HTR-8/SVneo (cell line): Measurements from ENCODE around the gene RNF44.

Experiments
- DNase-seq: peaks from one replicate; pipeline ENCODE4 v3.0.0; 2011; ENCODE audit warnings: low spot score, mixed read lengths; ENCODE audit not compliant: insufficient read length
- FAIRE-seq: peaks from 2 replicates; lab custom pipeline; 2011; peaks lifted over from hg19 to GRCh38; lab: Jason Lieb, UNC

RNF44 gene

GRCh38 chr5:176536902-176537553 lies at the start of gene RNF44:
Gene RNF44, minus strand, starts transcription at chr5:176537402. Its CDS starts 4,930 bp downstream, at chr5:176532472.
- DNase-seq, result peak; percentile 94
- FAIRE-seq, result peak; percentile 74

GRCh38 chr5:176583076-176583475 lies 45.9 kb upstream of the RNF44 start:
- DNase-seq (no peak), FAIRE-seq (no peak)

GRCh38 chr5:176581361-176581760 lies 44.2 kb upstream of the RNF44 start:
- DNase-seq (no peak), FAIRE-seq (no peak)

- FAIRE-seq (no peak), DNase-seq (no peak)
These were observed 42.1 kb upstream of the RNF44 start for GRCh38 chr5:176579323-176579722.

GRCh38 chr5:176578391-176578808 lies 41.2 kb upstream of the RNF44 start:
- FAIRE-seq (peak; percentile 94), DNase-seq (peak; percentile 59)

GRCh38 chr5:176577312-176578176 lies 40.3 kb upstream of the RNF44 start:
- FAIRE-seq (no peak), DNase-seq (no peak)

- no peak for FAIRE-seq
These were observed 38.6 kb upstream of the RNF44 start for GRCh38 chr5:176575488-176576422.

GRCh38 chr5:176575066-176575465 lies 37.9 kb upstream of the RNF44 start:
- DNase-seq (no peak), FAIRE-seq (no peak)

More at GRCh38 chr5:176575488-176576422, 38.6 kb upstream of the RNF44 start:
- no peak for DNase-seq

GRCh38 chr5:176574297-176574591 lies 37.0 kb upstream of the RNF44 start:
- FAIRE-seq, result no peak
- DNase-seq, result no peak

- FAIRE-seq (peak; percentile 63), DNase-seq (peak; percentile 77)
These were observed 36.5 kb upstream of the RNF44 start for GRCh38 chr5:176573564-176574296.

GRCh38 chr5:176570044-176570443 lies 32.8 kb upstream of the RNF44 start:
- DNase-seq (no peak), FAIRE-seq (no peak)

GRCh38 chr5:176568657-176569056 lies 31.5 kb upstream of the RNF44 start:
- DNase-seq (no peak), FAIRE-seq (no peak)

- no peak for FAIRE-seq
- DNase-seq, result no peak
These were observed 28.6 kb upstream of the RNF44 start for GRCh38 chr5:176565760-176566288.

GRCh38 chr5:176564002-176564401 lies 26.8 kb upstream of the RNF44 start:
- DNase-seq, result no peak
- no peak for FAIRE-seq

- no peak for DNase-seq
- FAIRE-seq, result no peak
These were observed 25.0 kb upstream of the RNF44 start for GRCh38 chr5:176562189-176562588.

GRCh38 chr5:176561259-176561658 lies 24.1 kb upstream of the RNF44 start:
- DNase-seq, result no peak
- no peak for FAIRE-seq

GRCh38 chr5:176560364-176560763 lies 23.2 kb upstream of the RNF44 start:
- FAIRE-seq (no peak), DNase-seq (no peak)

- no peak for FAIRE-seq
- no peak for DNase-seq
These were observed 22.5 kb upstream of the RNF44 start for GRCh38 chr5:176559683-176560082.

GRCh38 chr5:176557846-176558245 lies 20.6 kb upstream of the RNF44 start:
- no peak for FAIRE-seq
- no peak for DNase-seq
